HL-60 (cell line): Measurements from ENCODE around the gene GALT.

Source experiments
- DNase-seq, 2 experiments: peaks; one replicate each; pipeline ENCODE4 v3.0.0-alpha.2; 2010 to 2020; ENCODE audit warnings: low read depth in 1 of 2, low spot score in 1 of 2
- H3K27ac ChIP-seq: fragments of 250-450 bp; sonication (Bioruptor Pico); replicated peaks from 2 replicates; pipeline ENCODE4 v1.5.1; 2020; ENCODE audit warnings: mild to moderate bottlenecking, moderate library complexity
- H3K27me3 ChIP-seq: fragments of 250-450 bp; sonication (Bioruptor Pico); 2 replicates; pipeline ENCODE4 v1.5.1; 2021; ENCODE audit warnings: mild to moderate bottlenecking, moderate library complexity; ENCODE audit not compliant: insufficient read depth, poor library complexity, severe bottlenecking
- H3K4me3 ChIP-seq: replicated peaks from 2 replicates; pipeline ENCODE4 v1.5.1; 2011; ENCODE audit warnings: mild to moderate bottlenecking, control low read depth, low read length; ENCODE audit not compliant: insufficient read depth
- CTCF ChIP-seq: IDR thresholded peaks from one replicate; pipeline ENCODE4 v1.5.1; 2011; ENCODE audit warnings: low read length, control low read depth, inconsistent platforms; ENCODE audit not compliant: insufficient read depth
- GABPA ChIP-seq: IDR thresholded peaks from 2 replicates; pipeline ENCODE4 v1.6.1; 2012; ENCODE audit warnings: low read depth
- POLR2AphosphoS5 ChIP-seq: IDR thresholded peaks from 2 replicates; pipeline ENCODE4 v1.6.1; 2012; ENCODE audit warnings: low read depth
- SPI1 ChIP-seq: IDR thresholded peaks from 2 replicates; pipeline ENCODE4 v1.6.1; 2012; ENCODE audit warnings: low read depth, mild to moderate bottlenecking, borderline replicate concordance
- TF ChIP-seq, protein P1 (sequence below): IDR thresholded peaks from 2 replicates; pipeline ENCODE4 v1.6.1; 2012; ENCODE audit warnings: low read depth; ENCODE audit not compliant: insufficient replicate concordance

GALT gene

GRCh38 chr9:34620061-34620994 is 26.1 kb upstream of the GALT start, which contains the start of gene DCTN3:
Gene DCTN3 (minus strand): TSS chr9:34620495. CDS start chr9:34620464, 31 bp downstream.
- DNase-seq, result peak; percentile 85 to 96
- Histone ChIP-seq H3K27ac (peak within 1 kb of the TSS; percentile 55), H3K4me3 (peak within 1 kb of the TSS; percentile 94), H3K27me3 (peaks cover 29% of the 10 kb centered on the region)
- TF ChIP-seq GABPA, result peak; percentile 90
- TF ChIP-seq POLR2AphosphoS5, result peak; percentile 74; the same call in 1 of the 2 replicates
- TF ChIP-seq SPI1, result no peak
- TF ChIP-seq, protein P1, sequence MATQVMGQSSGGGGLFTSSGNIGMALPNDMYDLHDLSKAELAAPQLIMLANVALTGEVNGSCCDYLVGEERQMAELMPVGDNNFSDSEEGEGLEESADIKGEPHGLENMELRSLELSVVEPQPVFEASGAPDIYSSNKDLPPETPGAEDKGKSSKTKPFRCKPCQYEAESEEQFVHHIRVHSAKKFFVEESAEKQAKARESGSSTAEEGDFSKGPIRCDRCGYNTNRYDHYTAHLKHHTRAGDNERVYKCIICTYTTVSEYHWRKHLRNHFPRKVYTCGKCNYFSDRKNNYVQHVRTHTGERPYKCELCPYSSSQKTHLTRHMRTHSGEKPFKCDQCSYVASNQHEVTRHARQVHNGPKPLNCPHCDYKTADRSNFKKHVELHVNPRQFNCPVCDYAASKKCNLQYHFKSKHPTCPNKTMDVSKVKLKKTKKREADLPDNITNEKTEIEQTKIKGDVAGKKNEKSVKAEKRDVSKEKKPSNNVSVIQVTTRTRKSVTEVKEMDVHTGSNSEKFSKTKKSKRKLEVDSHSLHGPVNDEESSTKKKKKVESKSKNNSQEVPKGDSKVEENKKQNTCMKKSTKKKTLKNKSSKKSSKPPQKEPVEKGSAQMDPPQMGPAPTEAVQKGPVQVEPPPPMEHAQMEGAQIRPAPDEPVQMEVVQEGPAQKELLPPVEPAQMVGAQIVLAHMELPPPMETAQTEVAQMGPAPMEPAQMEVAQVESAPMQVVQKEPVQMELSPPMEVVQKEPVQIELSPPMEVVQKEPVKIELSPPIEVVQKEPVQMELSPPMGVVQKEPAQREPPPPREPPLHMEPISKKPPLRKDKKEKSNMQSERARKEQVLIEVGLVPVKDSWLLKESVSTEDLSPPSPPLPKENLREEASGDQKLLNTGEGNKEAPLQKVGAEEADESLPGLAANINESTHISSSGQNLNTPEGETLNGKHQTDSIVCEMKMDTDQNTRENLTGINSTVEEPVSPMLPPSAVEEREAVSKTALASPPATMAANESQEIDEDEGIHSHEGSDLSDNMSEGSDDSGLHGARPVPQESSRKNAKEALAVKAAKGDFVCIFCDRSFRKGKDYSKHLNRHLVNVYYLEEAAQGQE, result no peak
- no peak for TF ChIP-seq CTCF

DNA sequence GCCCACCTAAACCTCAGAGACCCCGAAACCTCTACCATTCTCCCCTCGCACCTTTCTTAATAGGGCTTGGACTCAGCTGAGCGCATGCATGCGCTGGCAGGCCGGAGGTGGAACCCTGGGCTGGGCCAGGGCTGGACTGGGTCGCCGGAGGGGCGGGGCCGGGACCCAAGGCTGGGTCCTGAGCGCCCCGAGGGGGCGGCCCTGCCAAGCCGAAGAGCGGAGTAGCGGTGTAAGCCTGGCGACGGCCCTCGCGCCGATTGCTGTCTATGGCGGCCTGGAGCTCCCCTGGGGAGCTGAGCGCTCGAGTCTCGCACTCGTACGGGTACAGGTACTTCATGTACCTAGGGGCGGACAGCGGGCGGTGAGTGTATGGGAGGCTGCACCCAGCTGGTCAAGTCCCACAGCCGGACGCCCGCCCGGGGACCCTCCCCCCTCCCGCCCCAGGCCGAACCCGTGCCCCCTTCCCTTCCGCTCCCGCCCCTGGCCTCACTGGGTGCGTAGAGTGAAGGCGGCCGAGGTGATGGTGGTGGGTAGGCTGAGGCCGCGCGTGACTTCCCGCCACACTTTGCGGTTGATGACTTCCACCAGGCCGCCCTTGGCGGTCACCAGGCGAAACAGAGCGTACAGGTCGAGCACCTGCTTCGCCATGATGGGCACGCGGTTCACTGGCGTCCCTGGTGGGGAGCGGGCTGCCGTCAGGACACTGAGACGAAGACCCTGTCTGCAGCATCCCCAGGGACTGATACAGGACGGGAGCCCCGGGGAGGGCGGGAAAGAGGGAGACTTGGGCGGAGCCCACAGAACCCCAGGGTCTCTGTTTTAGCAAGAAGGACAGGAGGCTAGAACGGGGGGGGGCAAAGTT is 22.9 kb upstream of the GALT start:
- no peak for DNase-seq
- H3K27me3 ChIP-seq, result peaks cover 58% of the 10 kb centered on the region
- TF ChIP-seq CTCF (no peak), POLR2AphosphoS5 (no peak), GABPA (no peak), SPI1 (no peak)
- TF ChIP-seq, protein P1, result no peak
- H3K4me3 ChIP-seq, result no peak overlapping the region
- H3K27ac ChIP-seq, result no peak overlapping the region

DNA sequence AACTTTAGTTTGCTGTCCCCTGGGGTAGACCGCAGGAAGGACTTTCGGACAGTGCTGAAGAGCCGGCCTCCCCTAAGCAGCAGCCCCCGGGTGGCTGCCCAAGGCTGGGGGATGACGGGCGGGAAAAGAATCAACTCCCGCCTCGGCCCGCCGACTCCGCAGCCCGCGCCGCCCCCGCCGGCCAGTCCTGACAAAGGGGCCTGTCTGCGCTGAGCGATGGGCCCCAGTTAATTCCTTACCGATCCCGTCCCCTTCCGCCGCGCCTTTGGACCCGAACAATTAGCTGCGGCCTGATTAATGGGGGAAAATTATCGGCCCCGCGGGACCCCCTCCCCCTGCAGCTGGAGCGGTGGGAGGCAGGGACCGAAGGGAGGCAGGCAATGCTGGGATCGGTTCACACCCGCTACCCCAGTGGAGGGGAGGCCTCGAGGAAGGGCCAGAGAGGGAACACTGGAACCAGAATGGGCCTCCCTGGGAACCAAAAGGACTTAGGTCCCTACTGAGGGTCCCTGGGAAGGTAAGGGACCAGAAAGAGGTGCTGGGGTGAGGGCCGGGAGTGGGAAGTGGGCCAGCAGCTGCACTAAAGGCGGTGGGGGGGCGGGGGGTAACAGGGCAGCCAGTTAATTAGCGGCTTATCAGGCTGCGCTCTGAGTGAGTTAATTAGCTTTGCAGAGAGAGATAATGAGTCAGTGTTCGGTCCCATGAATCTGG is 21.8 kb upstream of the GALT start:
- no peak for DNase-seq
- TF ChIP-seq GABPA (no peak), POLR2AphosphoS5 (no peak), SPI1 (no peak), CTCF (no peak)
- TF ChIP-seq, protein P1, result no peak
- Histone ChIP-seq H3K27me3 (peaks cover 64% of the 10 kb centered on the region), H3K4me3 (no peak overlapping the region), H3K27ac (no peak overlapping the region)
